ENCODE data around the gene ANKH.
"Not testable (repeated sequence)": the region's sequence is repeated elsewhere in the genome, so short reads cannot be mapped to it uniquely, and the experiment has no call there.

Gene ANKH

GRCh38 chr5:14824499-14824898 lies 47.1 kb downstream of the ANKH start:
- no peak for DNase-seq

- DNase-seq = no peak
These were observed 50.3 kb downstream of the ANKH start for GRCh38 chr5:14821100-14821845.

- no peak for DNase-seq
These were observed 52.4 kb downstream of the ANKH start for GRCh38 chr5:14818931-14819790.

GRCh38 chr5:14817762-14818136 lies 53.8 kb downstream of the ANKH start:
- not testable (repeated sequence) for DNase-seq

- no peak for DNase-seq
These were observed 54.4 kb downstream of the ANKH start for GRCh38 chr5:14816999-14817761.

GRCh38 chr5:14816374-14816998 lies 55.1 kb downstream of the ANKH start:
- no peak for DNase-seq

- DNase-seq = no peak
These were observed 57.8 kb downstream of the ANKH start for GRCh38 chr5:14813747-14814146.

GRCh38 chr5:14812166-14812565 lies 59.4 kb downstream of the ANKH start:
- DNase-seq = no peak

- DNase-seq = no peak
These were observed 60.5 kb downstream of the ANKH start for GRCh38 chr5:14810928-14811572.

GRCh38 chr5:14810282-14810681 lies 61.3 kb downstream of the ANKH start:
- no peak for DNase-seq

- DNase-seq = peak; percentile 55
These were observed 62.0 kb downstream of the ANKH start for GRCh38 chr5:14809369-14810155.

- no peak for DNase-seq
These were observed 64.1 kb downstream of the ANKH start for GRCh38 chr5:14807471-14807870.

GRCh38 chr5:14806456-14806855 lies 65.1 kb downstream of the ANKH start:
- no peak for DNase-seq

- DNase-seq = no peak
These were observed 69.0 kb downstream of the ANKH start for GRCh38 chr5:14802541-14802940.

GRCh38 chr5:14801792-14802191 lies 69.8 kb downstream of the ANKH start:
- DNase-seq = no peak

GRCh38 chr5:14797385-14797784 lies 74.2 kb downstream of the ANKH start:
- DNase-seq = not testable (repeated sequence)

GRCh38 chr5:14794583-14795230 lies 76.9 kb downstream of the ANKH start:
- no peak for DNase-seq

GRCh38 chr5:14793851-14794250 lies 77.7 kb downstream of the ANKH start:
- DNase-seq = no peak

- no peak for DNase-seq
These were observed 80.7 kb downstream of the ANKH start for GRCh38 chr5:14790911-14791310.

GRCh38 chr5:14790220-14790619 lies 81.4 kb downstream of the ANKH start:
- no peak for DNase-seq
